Endodermal cell (in vitro differentiated cells): ENCODE results near the gene ZBTB22. TPM values are rescaled to one million over a fixed set of nuclear protein-coding genes. Genes with fewer than 3 reads are reported as not detected.

Experiments used
- DNase-seq: peaks from one replicate; pipeline ENCODE4 v3.0.0-alpha.2; 2017
- H3K27ac ChIP-seq: 2 replicates; pipeline ENCODE4 v1.5.1; 2013; ENCODE audit warnings: mild to moderate bottlenecking, low read depth, low read length, moderate library complexity
- H3K27me3 ChIP-seq: 2 replicates; pipeline ENCODE4 v1.6.1; 2013; ENCODE audit warnings: mild to moderate bottlenecking, low read length, moderate library complexity; ENCODE audit not compliant: insufficient read depth, control insufficient read depth, poor library complexity, severe bottlenecking
- H3K36me3 ChIP-seq: 2 replicates; pipeline ENCODE4 v1.7.0; 2013; ENCODE audit warnings: mild to moderate bottlenecking, low read length, moderate library complexity; ENCODE audit not compliant: control insufficient read depth, insufficient read depth
- H3K4me1 ChIP-seq: one replicate; pipeline ENCODE4 v1.7.0; 2013; ENCODE audit warnings: low read length; ENCODE audit not compliant: control insufficient read depth, insufficient read depth
- H3K4me3 ChIP-seq: 2 replicates; pipeline ENCODE4 v1.5.1; 2013; ENCODE audit warnings: mild to moderate bottlenecking, low read length, moderate library complexity
- H3K9ac ChIP-seq: 2 replicates; pipeline ENCODE4 v1.6.1; 2013; ENCODE audit warnings: mild to moderate bottlenecking, low read length, moderate library complexity; ENCODE audit not compliant: poor library complexity, severe bottlenecking; ENCODE audit errors: extremely low read depth
- H3K9me3 ChIP-seq: 2 replicates; pipeline ENCODE4 v1.6.1; 2013; ENCODE audit warnings: mild to moderate bottlenecking, low read length, moderate library complexity; ENCODE audit not compliant: control insufficient read depth
- H3K27ac Mint-ChIP-seq: 2 replicates; pipeline ENCODE4 v1.8.0; 2020; ENCODE audit warnings: mixed read lengths
- H3K27me3 Mint-ChIP-seq: 2 replicates; pipeline ENCODE4 v1.8.0; 2021; ENCODE audit warnings: mild to moderate bottlenecking, mixed read lengths; ENCODE audit not compliant: insufficient read depth
- H3K36me3 Mint-ChIP-seq: 2 replicates; pipeline ENCODE4 v1.8.0; 2020; ENCODE audit warnings: low read depth, mixed read lengths
- H3K4me1 Mint-ChIP-seq: 2 replicates; pipeline ENCODE4 v1.8.0; 2020; ENCODE audit warnings: mixed read lengths
- H3K4me3 Mint-ChIP-seq: 2 replicates; pipeline ENCODE4 v1.8.0; 2020; ENCODE audit warnings: mild to moderate bottlenecking, moderate library complexity, mixed read lengths
- H3K9me3 Mint-ChIP-seq: 2 replicates; pipeline ENCODE4 v1.8.0; 2020; ENCODE audit warnings: mild to moderate bottlenecking, mixed read lengths
- WGBS, 2 experiments: methylation state at CpG; one replicate each; pipeline versions ENCODE4 v1.1.5 to v1.1.7; 2013; ENCODE audit warnings: missing lambda C conversion rate in 2 of 2, mixed read lengths in 1 of 2; ENCODE audit not compliant: insufficient coverage in 1 of 2, insufficient read length in 1 of 2; 5-methylcytosine and 5-hydroxymethylcytosine counted together
- microRNA-seq: library from miRNA; unstranded; fragments of <30 nt; microRNA quantifications from one replicate; pipeline ENCODE4 v1.2.0, GENCODE V29; 2020; ENCODE audit warnings: borderline microRNAs expressed
- total RNA-seq, 2 donors: library from RNA; stranded (reverse); fragmentation: NEBNext Ultra II Directional in 1 of 2; extraction: Animal tissue kit (Norgen Biotek cat#: 25700) in 1 of 2; gene quantifications; 2 replicates in 1 of 2; 3 replicates in 1 of 2; pipeline ENCODE4 v1.2.1, GENCODE V29; 2021
- TF ChIP-seq, protein P1 (sequence below): fragments of 200-600 bp; sonication (generic); conservative IDR thresholded peaks from 2 replicates; pipeline ENCODE4 v1.5.0; 2021; ENCODE audit warnings: antibody characterized with exemption, mild to moderate bottlenecking

Gene ZBTB22
- total RNA-seq, 2 donors from 2014 or later = 15.2 to 19.8 TPM

DNA sequence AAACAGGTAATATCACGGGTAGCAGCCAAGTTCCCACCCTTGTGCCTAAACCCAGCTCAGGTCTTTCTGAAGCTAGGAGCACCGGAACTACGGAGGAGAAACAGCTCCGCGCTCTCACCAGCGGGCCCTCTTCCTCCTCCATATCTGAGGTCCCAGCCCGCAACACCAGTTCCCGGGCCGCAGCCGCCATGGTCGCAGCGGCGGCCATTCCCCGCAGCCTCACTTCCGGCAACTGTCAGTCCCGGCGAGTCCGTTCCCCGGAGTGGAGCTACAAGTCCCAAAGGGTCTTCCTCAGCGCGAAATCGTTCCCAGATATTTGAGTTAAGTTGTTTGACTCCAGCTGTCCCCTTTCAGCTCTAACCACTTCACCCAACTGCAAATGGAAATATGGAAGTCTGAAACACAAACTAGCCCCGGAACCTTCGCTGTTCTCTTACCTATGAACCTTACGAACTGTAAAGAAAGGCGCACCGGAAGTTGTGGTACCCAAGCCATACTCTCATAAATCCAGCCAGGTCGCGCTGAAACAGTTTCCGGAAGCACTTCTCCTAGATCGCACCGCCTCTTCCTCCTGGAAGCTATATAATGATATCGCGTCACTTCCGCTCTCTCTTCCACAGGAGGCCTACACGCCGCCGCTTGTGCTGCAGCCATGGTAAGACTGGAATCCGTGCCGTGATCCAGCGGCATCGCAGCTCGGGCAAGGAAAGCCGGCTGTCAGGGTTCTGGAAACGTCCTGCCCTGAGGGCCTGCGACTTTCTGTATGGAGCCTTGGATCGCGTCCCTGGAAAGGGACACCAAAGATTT lies 45.9 kb downstream of the ZBTB22 start, which contains the start of the genes RPS18 and VPS52:
RPS18 (plus strand) TSS at position 608 of the 807 bp plus-strand sequence; CDS start at position 653, 45 bp downstream.
VPS52 (minus strand) TSS at position 409 of the 807 bp plus-strand sequence; CDS start at position 208, 201 bp downstream.
- DNase-seq = peak; percentile 96
- Histone ChIP-seq H3K4me1 (peaks cover 3% of the 10 kb centered on the region), H3K27me3 (no peaks in the 10 kb centered on the region), H3K4me3 (peak within 1 kb of the TSS; percentile 98), H3K36me3 (peaks cover 68% of the 10 kb centered on the region), H3K9ac (peak within 1 kb of the TSS; percentile 91), H3K27ac (peak within 1 kb of the TSS; percentile 85), H3K9me3 (no peaks in the 10 kb centered on the region)
- no peaks in the 10 kb centered on the region for H3K9me3 Mint-ChIP-seq
- peaks cover 65% of the 10 kb centered on the region for H3K36me3 Mint-ChIP-seq
- peak within 1 kb of the TSS; percentile 100 for H3K27ac Mint-ChIP-seq
- TF ChIP-seq, protein P1, sequence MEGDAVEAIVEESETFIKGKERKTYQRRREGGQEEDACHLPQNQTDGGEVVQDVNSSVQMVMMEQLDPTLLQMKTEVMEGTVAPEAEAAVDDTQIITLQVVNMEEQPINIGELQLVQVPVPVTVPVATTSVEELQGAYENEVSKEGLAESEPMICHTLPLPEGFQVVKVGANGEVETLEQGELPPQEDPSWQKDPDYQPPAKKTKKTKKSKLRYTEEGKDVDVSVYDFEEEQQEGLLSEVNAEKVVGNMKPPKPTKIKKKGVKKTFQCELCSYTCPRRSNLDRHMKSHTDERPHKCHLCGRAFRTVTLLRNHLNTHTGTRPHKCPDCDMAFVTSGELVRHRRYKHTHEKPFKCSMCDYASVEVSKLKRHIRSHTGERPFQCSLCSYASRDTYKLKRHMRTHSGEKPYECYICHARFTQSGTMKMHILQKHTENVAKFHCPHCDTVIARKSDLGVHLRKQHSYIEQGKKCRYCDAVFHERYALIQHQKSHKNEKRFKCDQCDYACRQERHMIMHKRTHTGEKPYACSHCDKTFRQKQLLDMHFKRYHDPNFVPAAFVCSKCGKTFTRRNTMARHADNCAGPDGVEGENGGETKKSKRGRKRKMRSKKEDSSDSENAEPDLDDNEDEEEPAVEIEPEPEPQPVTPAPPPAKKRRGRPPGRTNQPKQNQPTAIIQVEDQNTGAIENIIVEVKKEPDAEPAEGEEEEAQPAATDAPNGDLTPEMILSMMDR = no peak
- peaks cover 29% of the 10 kb centered on the region for H3K4me1 Mint-ChIP-seq
- peak within 1 kb of the TSS; percentile 98 for H3K4me3 Mint-ChIP-seq
- H3K27me3 Mint-ChIP-seq = no peaks in the 10 kb centered on the region
- 0 to 1% methylated on average over 16 to 48 of the region's 48 CpGs for WGBS, 2 experiments

DNA sequence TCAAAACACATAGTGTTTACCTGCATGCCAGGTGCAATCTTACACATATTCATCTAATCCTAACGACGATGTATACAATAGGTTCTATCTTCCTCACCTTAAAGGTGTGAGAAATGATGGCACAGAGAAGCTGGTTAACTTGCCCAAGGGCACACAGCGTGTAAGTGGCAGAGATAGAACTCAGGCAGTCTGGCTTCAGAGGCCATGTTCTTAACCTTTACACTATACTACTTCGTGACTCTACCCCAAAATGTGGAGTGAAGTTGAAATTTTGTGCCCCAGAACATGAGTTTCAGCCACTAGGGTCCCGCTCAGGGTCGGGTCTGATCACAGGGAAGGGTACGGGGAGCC lies 46.5 kb downstream of the ZBTB22 start:
- no peaks in the 10 kb centered on the region for H3K9me3 ChIP-seq
- DNase-seq = no peak
- H3K27me3 Mint-ChIP-seq = no peaks in the 10 kb centered on the region
- peak overlapping the region; percentile 77 for H3K9ac ChIP-seq
- 0 to 7% methylated on average over 5 to 7 of the region's 7 CpGs for WGBS, 2 experiments
- TF ChIP-seq, protein P1 = peak; percentile 38
- H3K4me1 ChIP-seq = peaks cover 3% of the 10 kb centered on the region
- peak overlapping the region; percentile 76 for H3K27ac ChIP-seq
- peaks cover 65% of the 10 kb centered on the region for H3K36me3 Mint-ChIP-seq
- no peaks in the 10 kb centered on the region for H3K27me3 ChIP-seq
- H3K36me3 ChIP-seq = peaks cover 68% of the 10 kb centered on the region
- H3K4me3 ChIP-seq = peak overlapping the region; percentile 98
- H3K27ac Mint-ChIP-seq = peak overlapping the region; percentile 100
- H3K4me1 Mint-ChIP-seq = peaks cover 23% of the 10 kb centered on the region
- peak overlapping the region; percentile 98 for H3K4me3 Mint-ChIP-seq
- H3K9me3 Mint-ChIP-seq = no peaks in the 10 kb centered on the region

Small RNA genes lying within 50 kb of the gene (microRNA-seq; reads per million reads assigned to microRNA genes)
- gene MIR6834 (not detected), gene MIR6873 (not detected)

Other genes starting within 250 kb of the ZBTB22 start
- gene HLA-DPA1, start 244.1 kb downstream of the ZBTB22 start, total RNA-seq = 1 to 10 TPM; 1.7 to 1.9 TPM
- gene HLA-DPB1, start 241.8 kb downstream of the ZBTB22 start, total RNA-seq = 10 to 100 TPM; 13.5 to 20.6 TPM
- gene COL11A2, start 125.3 kb downstream of the ZBTB22 start, total RNA-seq = 1 to 10 TPM; 1.3 to 2.8 TPM
- 10 to 100 TPM; 24.8 to 27.2 TPM for gene RXRB, start 117.1 kb downstream of the ZBTB22 start, total RNA-seq
- 100 to 1,000 TPM; 123 to 163 TPM for gene SLC39A7, start 116.9 kb downstream of the ZBTB22 start, total RNA-seq
- 1 to 10 TPM; 5.7 to 6.8 TPM for gene HSD17B8, start 113.1 kb downstream of the ZBTB22 start, total RNA-seq
- 10 to 100 TPM; 31.0 to 31.8 TPM for gene RING1, start 109.2 kb downstream of the ZBTB22 start, total RNA-seq
- gene VPS52, start 45.9 kb downstream of the ZBTB22 start, total RNA-seq = 10 to 100 TPM; 51.4 to 63.9 TPM
- gene RPS18, start 45.7 kb downstream of the ZBTB22 start, total RNA-seq = 1,000 to 10,000 TPM; 2,541 to 3,009 TPM
- gene B3GALT4, start 40.6 kb downstream of the ZBTB22 start, total RNA-seq = 1 to 10 TPM; 3.9 to 5.5 TPM
- 10 to 100 TPM; 42.9 to 62.5 TPM for gene WDR46, start 28.5 kb downstream of the ZBTB22 start, total RNA-seq
- gene PFDN6, start 28.1 kb downstream of the ZBTB22 start, total RNA-seq = 10 to 100 TPM; 69.9 to 86.4 TPM
- gene RGL2, start 18.8 kb downstream of the ZBTB22 start, total RNA-seq = 10 to 100 TPM; 85.6 to 98.0 TPM
- 10 to 100 TPM in 1 of 2 donors, 1 to 10 TPM in 1; 7.0 to 11.1 TPM for gene TAPBP, start 3.7 kb downstream of the ZBTB22 start, total RNA-seq
- gene DAXX, start 5.2 kb upstream of the ZBTB22 start, total RNA-seq = 10 to 100 TPM; 51.2 to 52.6 TPM
- gene KIFC1, start 74.1 kb upstream of the ZBTB22 start, total RNA-seq = 10 to 100 TPM; 56.6 to 94.3 TPM
- gene PHF1, start 93.3 kb upstream of the ZBTB22 start, total RNA-seq = 10 to 100 TPM; 71.4 to 75.7 TPM
- 100 to 1,000 TPM; 198 to 219 TPM for gene CUTA, start 100.4 kb upstream of the ZBTB22 start, total RNA-seq
- 10 to 100 TPM; 90.2 to 94.2 TPM for gene SYNGAP1, start 102.3 kb upstream of the ZBTB22 start, total RNA-seq
- 10 to 100 TPM; 18.0 to 20.6 TPM for gene ZBTB9, start 136.8 kb upstream of the ZBTB22 start, total RNA-seq